PC-3 (cell line): ENCODE measurements around the gene NPC1.

Source experiments
- EZH2 ChIP-seq: fragments of 300-600 bp; sonication (generic); IDR thresholded peaks from one replicate; pipeline ENCODE4 v1.6.1; 2017; ENCODE audit warnings: antibody characterized with exemption, mild to moderate bottlenecking, low read length; ENCODE audit not compliant: unreplicated experiment
- EZH2phosphoT487 ChIP-seq: fragments of 300-600 bp; sonication (generic); IDR thresholded peaks from 2 replicates; pipeline ENCODE4 v1.6.1; 2018; ENCODE audit warnings: mild to moderate bottlenecking, antibody characterized with exemption, low read length, borderline replicate concordance
- TF ChIP-seq, protein P1 (sequence below): fragments of 300-600 bp; sonication (generic); conservative IDR thresholded peaks from 2 replicates; pipeline ENCODE4 v1.5.1; 2017; ENCODE audit warnings: antibody characterized with exemption, low read depth, mild to moderate bottlenecking, low read length

DNA sequence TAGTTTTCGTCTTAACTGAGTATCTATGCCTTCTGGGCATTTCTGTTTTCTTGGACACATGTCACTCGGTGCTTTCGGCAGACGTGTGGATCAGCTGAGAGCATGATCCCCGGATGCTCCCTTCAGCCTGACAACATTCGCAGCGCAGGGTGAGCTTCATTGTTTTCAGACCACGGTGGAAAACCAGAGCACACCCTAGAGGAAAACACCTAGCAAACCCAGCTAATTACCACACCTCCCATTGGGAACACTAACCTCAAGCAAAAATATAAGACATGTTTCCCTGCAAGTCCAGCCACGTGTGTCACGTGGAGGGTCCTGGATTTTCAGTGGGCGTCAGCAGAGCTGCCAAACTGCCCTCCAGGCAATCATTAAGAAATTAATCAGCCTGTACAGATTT is 45.4 kb upstream of the NPC1 start:
- no peak for TF ChIP-seq EZH2phosphoT487
- TF ChIP-seq, protein P1, sequence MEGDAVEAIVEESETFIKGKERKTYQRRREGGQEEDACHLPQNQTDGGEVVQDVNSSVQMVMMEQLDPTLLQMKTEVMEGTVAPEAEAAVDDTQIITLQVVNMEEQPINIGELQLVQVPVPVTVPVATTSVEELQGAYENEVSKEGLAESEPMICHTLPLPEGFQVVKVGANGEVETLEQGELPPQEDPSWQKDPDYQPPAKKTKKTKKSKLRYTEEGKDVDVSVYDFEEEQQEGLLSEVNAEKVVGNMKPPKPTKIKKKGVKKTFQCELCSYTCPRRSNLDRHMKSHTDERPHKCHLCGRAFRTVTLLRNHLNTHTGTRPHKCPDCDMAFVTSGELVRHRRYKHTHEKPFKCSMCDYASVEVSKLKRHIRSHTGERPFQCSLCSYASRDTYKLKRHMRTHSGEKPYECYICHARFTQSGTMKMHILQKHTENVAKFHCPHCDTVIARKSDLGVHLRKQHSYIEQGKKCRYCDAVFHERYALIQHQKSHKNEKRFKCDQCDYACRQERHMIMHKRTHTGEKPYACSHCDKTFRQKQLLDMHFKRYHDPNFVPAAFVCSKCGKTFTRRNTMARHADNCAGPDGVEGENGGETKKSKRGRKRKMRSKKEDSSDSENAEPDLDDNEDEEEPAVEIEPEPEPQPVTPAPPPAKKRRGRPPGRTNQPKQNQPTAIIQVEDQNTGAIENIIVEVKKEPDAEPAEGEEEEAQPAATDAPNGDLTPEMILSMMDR, result no peak
- TF ChIP-seq EZH2, result no peak
